ENCODE data around the gene USB1.
"Not testable (repeated sequence)": the region's sequence is repeated elsewhere in the genome, so short reads cannot be mapped to it uniquely, and the experiment has no call there.

DNA sequence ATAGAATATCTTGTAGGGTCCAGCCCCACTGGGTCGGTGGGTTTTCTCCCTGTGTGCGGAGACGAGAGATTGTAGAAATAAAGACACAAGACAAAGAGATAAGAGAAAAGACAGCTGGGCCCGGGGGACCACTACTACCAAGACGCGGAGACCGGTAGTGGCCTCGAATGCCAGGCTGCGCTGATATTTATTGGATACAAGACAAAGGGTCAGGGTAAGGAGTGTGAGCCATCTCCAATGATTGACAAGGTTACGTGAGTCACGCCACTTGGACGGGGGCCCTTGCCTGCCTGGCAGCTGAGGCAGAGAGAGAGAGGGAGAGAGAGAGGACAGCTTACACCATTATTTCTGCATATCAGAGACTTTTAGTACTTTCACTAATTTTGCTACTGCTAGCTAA is 3.5 kb downstream of the USB1 start:
- not testable (repeated sequence) for TF ChIP-seq POLR2A (IDR thresholded peaks at IDR 0.05)
- TF ChIP-seq, protein P1, sequence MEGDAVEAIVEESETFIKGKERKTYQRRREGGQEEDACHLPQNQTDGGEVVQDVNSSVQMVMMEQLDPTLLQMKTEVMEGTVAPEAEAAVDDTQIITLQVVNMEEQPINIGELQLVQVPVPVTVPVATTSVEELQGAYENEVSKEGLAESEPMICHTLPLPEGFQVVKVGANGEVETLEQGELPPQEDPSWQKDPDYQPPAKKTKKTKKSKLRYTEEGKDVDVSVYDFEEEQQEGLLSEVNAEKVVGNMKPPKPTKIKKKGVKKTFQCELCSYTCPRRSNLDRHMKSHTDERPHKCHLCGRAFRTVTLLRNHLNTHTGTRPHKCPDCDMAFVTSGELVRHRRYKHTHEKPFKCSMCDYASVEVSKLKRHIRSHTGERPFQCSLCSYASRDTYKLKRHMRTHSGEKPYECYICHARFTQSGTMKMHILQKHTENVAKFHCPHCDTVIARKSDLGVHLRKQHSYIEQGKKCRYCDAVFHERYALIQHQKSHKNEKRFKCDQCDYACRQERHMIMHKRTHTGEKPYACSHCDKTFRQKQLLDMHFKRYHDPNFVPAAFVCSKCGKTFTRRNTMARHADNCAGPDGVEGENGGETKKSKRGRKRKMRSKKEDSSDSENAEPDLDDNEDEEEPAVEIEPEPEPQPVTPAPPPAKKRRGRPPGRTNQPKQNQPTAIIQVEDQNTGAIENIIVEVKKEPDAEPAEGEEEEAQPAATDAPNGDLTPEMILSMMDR (IDR thresholded peaks at IDR 0.05) = not testable (repeated sequence)

All from heart left ventricle (tissue), 13 donors.